ENCODE results near the gene IL23R. TPM values are rescaled to one million over a fixed set of nuclear protein-coding genes. Genes with fewer than 3 reads are reported as not detected.

Gene IL23R
- total RNA-seq, 2 donors from 2014 or later, result 1.2 to 1.3 TPM

- peaks cover 5% of the 10 kb centered on the region for H3K4me1 ChIP-seq
- intact Hi-C loops (cut with DNase I), result no loop called here
- no peak overlapping the region for H3K4me3 ChIP-seq
- H3K27ac ChIP-seq, result no peak overlapping the region
- H3K9ac ChIP-seq (ENCODE audit: low read depth in 2 of 2, low read length in 2 of 2), result no peak overlapping the region
- no peak for TF ChIP-seq CTCF (IDR thresholded peaks at IDR 0.05)
- H3K9me3 ChIP-seq, result no peaks in the 10 kb centered on the region
- H3K36me3 ChIP-seq, result no peaks in the 10 kb centered on the region
- no peak for DNase-seq
- H3K27me3 ChIP-seq, result peaks cover 6% of the 10 kb centered on the region
Observed at GRCh38 chr1:67306547-67306946, 140.3 kb downstream of the IL23R start.

GRCh38 chr1:67307251-67308060 is 141.2 kb downstream of the IL23R start, which contains the start of gene IL12RB2:
Gene IL12RB2 (plus strand): TSS chr1:67307873. CDS start chr1:67320369, 12,496 bp downstream.
- Histone ChIP-seq H3K36me3 (no peaks in the 10 kb centered on the region), H3K4me1 (peaks cover 5% of the 10 kb centered on the region), H3K9ac (ENCODE audit: low read depth in 2 of 2, low read length in 2 of 2) (peak within 1 kb of the TSS in 1 of 2 donors; percentile 50), H3K4me3 (peak within 1 kb of the TSS; percentile 46), H3K9me3 (no peaks in the 10 kb centered on the region), H3K27ac (no peak within 1 kb of the TSS), H3K27me3 (peaks cover 6% of the 10 kb centered on the region)
- peak; percentile 20 for DNase-seq
- intact Hi-C loops (cut with DNase I), result no loop called here
- TF ChIP-seq CTCF (IDR thresholded peaks at IDR 0.05), result no peak

GRCh38 chr1:67308136-67308535 is 141.9 kb downstream of the IL23R start:
- Histone ChIP-seq H3K4me1 (peaks cover 5% of the 10 kb centered on the region), H3K27ac (no peak overlapping the region), H3K27me3 (peaks cover 6% of the 10 kb centered on the region), H3K9me3 (no peaks in the 10 kb centered on the region), H3K9ac (ENCODE audit: low read depth in 2 of 2, low read length in 2 of 2) (no peak overlapping the region), H3K4me3 (peak overlapping the region; percentile 46), H3K36me3 (no peaks in the 10 kb centered on the region)
- no peak for DNase-seq
- TF ChIP-seq CTCF (IDR thresholded peaks at IDR 0.05), result no peak
- intact Hi-C loops (cut with DNase I), result no loop called here

Other genes with a start within 250 kb of the IL23R start
- 10 to 100 TPM; 11.4 to 12.8 TPM for gene DNAI4, start 241.6 kb upstream of the IL23R start, total RNA-seq
- 10 to 100 TPM; 43.1 to 76.8 TPM for gene MIER1, start 241.5 kb upstream of the IL23R start, total RNA-seq
- gene SLC35D1, start 112.3 kb upstream of the IL23R start, total RNA-seq, result 10 to 100 TPM; 48.1 to 75.9 TPM
- not detected for gene C1orf141, start 31.5 kb upstream of the IL23R start, total RNA-seq
- under 1 TPM; 0.48 to 0.62 TPM for gene IL12RB2, start 141.4 kb downstream of the IL23R start, total RNA-seq

Data from colonic mucosa (tissue), 4 donors.